ENCODE results near the gene GAB4.
A peak's percentile ranks its signal among the peaks of the same experiment; 100 is the strongest.

The GAB4 gene

DNA sequence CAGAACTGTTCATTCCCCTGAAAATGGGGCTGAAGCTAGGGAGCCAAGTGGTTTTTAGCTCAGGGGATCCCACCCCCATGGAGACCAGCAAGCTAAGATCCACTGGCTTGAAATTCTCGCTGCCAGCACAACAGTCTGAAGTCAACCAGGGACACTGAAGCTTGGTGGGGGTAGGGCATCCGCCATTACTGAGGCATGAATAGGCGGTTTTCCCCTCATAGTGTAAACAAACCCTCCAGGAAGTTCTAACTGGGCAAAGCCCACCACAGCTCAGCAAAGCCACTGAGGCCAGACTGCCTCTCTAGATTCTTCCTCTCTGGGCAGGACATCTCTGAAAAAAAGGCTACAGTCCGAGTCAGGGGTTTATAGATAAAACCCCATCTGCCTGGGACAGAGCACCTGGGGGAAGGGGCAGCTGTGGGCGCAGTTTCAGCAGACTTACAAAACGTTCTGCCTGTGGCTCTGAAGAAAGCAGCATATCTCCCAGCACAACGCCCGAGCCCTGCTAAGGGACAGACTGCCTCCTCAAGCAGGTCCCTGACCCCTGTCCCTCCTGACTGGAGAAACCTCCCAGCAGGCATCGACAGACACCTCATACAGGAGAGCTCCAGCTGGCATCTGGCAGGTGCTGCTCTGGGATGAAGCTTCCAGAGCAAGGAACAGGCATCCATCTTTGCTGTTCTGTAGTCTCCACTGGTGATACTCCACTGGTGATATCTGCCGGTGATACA is 32.7 kb downstream of the GAB4 start:
- no peak for DNase-seq

DNA sequence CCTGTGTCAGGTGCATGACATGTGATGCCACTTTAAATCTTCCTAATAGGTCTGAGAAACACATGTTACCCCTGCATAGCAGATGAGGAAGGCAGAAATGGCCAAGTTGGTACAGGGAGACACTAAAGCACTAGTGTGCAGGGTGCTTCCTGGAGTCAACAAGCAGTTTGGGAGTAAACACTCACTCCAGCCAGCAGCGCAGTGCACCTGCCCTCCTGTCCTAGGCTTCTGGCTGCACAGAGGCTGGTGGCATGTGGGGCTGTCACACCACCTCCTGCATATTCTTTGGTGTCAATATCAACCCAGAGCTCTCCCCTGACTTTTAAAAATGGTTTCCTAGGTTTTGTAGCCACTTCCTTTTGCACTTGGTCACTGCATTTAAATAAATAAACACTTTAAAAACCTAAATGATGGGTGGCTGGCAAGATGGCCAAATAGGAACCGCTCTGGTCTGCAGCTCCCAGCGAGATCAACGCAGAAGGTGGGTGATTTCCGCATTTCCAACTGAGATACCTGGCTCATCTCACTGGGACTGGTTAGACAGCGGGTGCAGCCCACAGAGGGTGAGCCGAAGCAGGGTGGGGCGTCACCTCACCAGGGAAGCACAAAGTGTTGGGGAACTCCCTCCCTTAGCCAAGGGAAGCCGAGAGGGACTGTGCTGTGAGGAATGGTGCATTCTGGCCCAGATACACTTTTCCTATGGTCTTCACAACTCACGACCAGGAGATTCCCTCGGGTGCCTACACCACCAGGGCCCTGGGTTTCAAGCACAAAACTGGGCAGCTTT is 33.5 kb downstream of the GAB4 start:
- no peak for DNase-seq

DNA sequence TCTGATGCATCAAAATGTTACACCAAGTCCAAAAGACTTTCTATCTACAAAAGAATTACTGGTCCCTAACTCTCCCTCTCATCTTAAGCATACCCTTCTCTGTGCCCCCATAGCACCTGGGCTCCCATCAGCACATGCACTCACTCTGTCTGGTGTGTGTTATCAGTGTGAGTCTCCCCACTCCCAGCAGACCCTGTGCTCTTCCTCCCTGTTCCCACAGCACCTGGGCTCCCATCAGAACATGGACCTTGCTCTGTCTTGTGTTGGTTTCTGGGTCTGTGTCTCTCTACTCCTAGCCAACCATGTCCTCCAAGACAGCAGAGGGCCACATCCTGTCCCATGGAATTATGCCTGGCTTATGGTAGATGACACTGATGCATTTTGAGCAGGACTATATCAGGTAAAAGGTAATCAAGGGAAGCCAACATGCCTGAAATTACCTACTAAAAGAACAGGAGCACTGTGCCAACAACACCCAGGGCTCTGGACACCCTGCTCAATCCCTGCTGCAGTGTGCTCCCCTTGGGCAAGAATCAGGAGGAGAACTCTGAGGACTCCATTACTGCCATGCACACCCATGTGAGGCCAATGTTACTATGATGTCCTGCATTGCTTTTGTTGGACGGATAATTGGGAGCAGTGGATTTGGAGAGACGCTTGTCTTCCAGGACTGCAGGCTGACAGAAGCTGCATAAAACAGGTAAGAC is 34.3 kb downstream of the GAB4 start:
- no peak for DNase-seq

DNA sequence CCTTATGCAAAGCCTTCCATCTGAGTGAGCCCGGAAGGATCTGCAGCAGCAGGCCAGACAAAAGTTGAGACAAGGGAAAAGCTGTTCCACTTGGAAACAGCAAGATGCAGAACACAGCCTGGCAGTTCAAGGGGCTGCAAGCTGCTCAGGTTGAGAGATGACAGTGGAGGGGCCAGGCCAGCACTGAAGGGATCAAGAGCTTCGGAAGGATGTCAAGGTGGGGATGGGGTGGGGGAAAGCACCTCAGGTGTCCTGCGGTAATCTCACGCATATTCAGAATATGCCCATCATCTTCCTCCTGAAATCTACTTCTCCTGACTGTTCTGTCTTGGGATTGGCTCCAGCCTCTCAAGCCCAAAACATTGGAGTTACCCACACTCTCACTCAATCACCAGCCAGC is 35.7 kb downstream of the GAB4 start:
- DNase-seq = no peak

DNA sequence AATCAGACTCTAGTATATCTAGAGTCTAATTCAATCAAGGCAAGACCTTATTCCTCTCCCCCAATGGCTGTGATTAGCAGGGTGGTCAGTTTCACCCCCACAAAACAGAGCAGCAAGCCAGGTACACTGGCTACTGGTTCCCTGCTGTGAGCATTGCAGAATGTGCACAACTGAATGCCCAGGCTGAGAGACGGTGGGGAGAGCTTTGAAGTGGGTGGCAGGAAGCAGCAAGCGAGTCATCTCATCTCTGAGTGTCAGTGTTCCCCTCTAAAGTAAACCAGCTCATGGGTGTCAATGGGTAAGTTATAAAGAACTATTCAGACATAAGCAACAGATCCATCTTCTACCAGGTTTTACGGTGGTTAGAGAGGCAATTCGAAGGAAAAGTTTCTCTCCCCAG is 37.6 kb downstream of the GAB4 start:
- DNase-seq = no peak

DNA sequence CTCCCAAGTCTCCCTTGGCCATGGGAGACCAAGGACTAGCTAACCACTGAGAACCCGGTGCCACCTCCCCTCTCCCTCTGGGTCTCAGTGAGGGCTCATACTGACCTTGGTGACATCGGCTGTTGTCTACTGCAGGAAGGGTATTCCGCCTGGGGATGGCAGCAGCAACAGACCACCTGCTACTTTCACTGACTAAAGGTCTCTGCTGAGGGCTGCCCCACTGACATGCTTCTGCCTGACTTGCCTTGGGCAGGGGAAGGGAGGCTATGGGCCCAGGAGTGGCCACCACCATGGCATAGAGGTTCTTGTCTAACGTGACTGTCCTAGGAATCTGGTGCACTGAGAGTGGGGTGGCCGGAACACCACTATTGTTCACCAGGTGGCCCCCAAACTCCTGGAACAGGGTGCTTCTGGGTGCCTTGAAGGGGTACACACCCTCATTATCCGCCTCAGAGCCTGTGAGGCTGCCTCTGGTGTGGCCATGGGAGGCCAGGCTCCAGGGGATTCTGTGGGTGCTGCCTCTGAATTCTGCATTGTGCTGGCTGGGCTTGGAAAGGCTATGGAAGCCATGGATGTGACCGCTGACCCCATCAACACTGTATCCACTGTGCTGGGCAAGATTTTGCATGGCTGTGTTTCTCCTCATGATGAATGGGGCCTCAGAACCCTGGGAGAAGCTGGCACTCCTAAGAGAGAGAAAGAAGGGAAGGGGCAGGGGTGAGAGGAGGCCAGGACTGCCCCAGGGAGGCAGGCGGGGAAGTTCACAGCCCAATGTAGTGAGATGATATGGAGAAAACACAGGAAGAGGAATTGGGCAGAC is 38.3 kb downstream of the GAB4 start:
- DNase-seq = no peak

DNA sequence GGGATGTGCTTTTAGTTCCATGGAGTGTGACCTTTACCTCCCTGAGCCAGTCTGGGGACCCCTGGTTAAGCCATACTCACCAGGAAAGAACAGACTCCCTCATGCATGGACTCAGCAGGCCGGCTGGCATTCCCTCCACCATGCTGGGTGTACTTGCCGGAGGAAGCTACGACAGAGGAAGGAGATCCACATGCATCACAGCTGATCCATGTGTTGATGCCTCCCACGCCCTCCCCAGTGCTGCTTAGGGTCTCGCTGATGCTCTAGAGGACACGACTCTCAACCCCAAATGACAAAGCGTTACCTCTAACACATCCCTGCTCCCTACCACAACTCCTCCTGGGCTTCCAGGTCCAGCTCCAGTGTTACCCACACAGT is 39.8 kb downstream of the GAB4 start:
- DNase-seq = no peak

DNA sequence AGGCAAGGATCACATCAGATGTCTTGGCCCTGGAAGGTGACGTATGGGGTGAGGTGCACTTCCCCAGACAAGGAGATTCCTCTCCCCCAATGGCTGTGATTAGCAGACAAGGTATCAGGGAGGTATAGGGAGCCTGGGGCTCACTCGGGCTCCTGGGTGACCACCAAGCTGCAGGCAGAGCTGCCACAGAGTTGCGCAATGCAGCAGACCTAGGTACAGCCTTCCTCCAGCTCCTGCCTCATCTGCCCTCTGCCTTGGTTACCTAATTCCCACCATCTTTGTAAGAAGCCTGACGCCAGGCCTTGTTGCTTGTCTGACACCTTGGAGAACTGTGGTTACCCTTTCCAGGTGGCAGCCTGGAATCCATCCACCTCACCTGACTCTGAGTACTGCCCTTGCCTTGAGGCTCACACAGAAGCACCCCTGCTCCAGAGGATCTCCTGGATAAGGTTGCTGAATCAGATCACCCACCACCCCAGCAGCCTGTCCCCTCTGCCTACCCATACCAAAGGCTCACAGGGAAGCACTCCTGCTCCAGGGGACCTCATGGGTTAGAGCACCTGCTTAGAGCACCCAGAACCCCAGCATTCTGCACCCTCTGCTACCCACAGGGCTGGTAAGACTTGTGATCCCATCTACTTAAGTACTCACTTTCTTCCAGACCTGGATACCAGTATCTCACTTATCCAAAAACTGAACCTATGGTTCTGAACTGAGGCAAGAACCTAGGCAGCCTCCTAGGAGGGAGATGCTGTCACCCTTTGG is 40.4 kb downstream of the GAB4 start:
- no peak for DNase-seq

DNA sequence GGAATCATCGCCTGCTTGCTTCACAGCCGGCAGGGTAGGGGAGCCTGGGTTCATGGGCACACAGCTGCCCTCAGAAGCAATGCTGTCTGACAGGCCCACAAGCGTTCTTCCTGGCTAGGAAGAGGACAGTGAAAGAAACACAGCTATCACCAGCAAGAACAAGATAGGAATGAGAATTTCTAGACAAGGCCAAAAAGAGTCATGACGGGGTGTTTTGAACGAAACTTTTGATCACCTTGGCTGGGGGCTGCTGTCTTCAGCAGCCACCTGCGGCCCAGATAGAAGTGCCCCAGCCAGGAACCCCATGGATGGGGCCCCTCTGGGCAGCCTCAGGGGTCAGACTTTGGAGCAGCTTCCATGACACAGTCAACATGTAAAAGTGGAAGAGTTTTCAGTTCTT is 41.8 kb downstream of the GAB4 start:
- DNase-seq = no peak

DNA sequence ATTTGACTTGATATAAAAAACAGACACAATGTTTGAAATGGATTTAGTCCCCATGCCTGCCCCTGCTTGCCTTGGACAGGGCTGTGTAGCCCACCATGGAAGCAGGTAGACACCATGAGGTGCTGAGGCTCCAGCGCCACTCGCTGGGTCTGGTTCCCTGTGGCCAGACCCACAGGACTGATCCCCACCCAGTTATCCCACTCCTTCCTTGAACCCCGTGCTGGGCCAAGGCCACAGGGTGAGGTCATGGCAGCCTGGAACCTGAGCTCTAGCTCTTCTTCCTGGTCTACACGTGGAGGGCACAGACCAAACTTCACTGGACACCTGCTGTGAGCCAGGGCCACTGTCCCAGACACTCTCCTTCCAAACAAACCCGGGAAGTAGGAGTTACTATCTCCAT is 42.5 kb downstream of the GAB4 start:
- no peak for DNase-seq

DNA sequence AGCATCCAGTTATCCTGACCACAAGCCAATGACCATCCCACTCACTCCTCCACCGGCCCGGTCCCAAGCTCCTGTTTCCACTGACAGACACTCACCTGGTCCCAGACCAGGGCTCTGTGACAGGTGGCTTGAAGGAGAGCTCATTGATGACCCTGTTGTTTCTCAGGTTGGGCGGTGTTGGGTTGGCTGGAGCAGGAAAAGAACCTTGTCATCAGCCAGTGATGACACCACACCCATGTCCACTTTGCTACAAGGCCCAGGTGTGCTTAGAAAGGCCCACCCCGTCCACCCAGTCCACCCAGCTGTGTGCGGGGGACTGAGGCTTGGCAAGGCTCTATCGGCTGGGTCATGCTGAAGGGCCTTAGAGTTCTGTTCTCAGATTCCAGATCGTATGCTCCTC is 42.9 kb downstream of the GAB4 start:
- DNase-seq = no peak

DNA sequence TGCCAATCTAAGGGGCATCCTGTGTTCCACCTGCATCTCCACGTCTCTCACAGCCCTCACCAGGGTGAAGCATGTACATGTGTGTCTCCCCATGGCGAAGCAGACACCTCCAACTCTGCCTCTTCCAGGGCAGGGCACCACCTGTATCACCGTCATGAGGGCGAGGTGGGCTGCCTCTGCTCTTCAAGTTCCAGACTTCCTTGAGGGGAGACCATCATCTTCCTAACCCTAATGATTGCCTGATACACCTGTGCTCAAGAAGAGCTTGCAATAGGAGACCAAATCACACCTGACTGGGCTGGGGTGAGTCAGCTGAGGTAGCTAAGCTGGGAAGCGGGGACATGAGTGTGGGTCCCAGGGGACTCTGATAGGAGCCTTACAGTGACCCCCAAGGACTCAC is 43.7 kb downstream of the GAB4 start:
- no peak for DNase-seq

DNA sequence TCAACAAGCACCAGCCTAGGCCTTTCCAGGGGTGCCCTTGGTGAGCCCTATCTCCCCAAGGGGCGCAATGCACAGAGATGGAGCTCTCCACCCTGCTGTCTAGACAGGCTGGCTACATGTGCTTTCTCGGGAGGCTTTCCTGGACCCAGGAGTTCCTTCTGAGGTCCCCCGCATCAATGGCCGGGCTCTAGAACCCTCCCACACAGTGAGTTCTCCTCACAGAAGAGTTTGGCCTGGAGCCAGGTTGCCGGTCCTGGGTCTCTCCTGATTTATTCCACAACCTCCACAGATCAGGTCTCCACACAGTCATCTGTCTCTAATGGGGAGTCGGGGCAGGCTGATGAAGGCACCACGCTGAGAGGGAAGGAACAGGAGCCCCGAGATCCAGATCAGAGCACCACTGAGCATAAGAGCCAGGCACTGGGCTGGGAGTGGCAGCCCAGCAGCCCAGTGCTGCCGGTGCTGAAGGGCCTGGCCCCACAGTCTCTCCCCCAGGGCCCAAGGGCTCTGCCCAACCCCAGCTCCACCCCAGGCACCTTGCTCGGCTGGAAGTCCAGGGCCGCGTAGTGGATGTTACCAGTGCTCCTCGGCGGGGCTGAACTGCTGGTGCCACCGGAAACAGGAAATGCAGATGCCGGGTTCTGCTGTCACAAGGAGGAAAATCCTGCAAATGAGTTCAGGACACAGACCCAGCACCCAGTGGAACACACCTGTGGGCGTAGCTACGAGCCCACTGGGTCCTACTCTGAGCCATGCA is 44.7 kb downstream of the GAB4 start:
- no peak for DNase-seq

DNA sequence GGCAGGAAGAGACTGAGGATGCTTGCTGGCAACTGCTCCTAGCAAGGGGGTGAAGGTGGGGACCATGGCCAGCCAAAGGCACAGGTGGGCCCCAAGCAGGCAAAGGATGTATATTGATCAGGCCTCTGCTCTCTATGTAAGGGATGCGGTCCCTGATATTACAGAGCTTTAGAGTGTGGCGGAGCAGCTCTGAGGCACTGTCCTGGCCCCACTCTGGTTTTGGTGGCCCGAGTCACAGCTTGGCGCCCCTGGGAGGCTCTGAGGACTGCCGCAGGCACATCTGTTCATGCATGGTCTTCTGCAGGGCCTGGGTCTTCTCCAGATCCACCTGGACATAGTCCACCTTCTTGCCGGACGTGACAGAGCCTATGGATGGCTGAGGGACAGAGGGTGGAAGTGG is 45.5 kb downstream of the GAB4 start:
- DNase-seq = no peak

DNA sequence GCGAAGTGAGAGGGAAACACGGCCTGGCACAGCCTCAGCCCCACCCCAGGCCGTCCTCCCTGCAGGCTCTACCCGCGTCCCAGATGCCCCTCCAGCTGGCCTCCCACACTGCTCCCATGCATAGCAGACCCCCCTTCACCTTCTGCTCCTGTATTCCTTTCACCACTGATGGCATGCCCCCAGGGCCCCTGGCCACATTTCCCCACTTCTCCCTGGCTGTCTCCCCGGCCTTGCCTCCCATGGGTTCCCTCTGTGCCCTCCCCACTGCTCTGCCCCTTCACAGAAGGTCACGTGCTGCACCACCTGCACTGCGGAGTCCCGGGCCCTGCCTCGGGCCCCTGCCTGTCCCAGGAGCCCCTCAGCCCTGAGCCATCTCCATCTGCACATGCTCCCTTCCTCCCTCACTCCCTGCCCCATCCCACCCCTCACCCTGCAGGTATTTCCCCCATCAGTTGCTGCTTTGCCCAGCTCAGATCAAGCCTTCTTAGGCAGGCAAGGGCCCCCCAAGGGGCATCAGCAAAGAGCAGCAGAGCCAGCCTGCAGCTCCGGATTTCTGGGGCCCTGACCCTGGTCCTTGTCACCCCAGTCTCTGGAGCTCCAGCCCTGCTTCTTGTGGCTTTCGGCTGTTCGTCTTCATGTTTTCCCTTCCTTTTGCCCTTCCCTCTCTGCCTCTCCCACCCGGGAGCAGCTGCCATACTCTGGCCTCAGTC is 46.4 kb downstream of the GAB4 start:
- DNase-seq = peak; percentile 60

DNA sequence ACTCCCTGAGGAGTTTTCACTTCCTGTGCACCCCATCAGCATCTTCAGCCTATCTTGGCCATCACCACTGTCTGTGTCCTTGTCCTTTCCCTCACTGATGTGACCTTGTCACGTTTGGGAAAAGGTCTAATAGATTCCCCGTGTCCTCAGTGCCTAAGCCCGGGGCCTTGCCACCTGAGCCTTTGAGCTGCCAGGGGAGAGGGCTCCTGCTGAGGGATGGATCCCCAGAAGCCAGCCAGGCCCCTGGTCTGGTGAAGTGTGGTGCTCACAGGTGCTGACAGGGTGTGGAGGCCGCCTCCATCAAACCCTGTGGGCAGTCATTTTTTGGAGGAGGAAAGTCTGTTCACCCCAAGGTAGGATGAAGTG is 47.2 kb downstream of the GAB4 start:
- DNase-seq = no peak

DNA sequence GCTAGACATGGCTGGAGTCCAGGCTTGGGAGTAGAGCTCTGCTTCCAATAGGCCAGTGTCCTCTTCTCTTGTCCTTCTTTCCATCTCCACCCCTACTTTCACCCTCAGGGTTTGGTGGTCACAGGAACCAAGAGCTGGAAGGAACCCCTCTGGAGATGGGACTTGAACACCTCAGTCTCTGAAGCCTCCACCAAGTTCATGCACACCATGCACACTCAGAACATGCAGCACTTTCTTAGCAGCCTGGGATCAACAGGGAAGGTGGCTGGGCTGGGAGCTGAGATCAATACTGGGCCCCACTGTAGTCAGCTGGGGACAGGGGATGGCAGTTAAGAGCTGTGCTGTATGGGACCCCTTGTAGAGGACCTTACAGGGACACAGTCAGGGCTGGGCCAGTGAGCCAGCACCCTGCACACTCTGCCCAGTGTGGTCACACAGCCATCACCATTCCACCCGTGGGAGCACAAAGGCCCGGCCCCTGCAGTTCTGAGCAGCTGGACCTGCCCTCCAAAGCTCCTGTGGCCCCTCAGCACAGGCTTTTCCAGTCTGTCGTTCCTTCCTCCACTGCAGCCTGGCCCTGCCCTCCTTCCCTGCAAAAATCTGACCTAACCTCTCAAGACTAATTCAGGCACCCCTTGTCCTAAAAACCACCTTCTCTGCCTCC is 47.7 kb downstream of the GAB4 start:
- no peak for DNase-seq

DNA sequence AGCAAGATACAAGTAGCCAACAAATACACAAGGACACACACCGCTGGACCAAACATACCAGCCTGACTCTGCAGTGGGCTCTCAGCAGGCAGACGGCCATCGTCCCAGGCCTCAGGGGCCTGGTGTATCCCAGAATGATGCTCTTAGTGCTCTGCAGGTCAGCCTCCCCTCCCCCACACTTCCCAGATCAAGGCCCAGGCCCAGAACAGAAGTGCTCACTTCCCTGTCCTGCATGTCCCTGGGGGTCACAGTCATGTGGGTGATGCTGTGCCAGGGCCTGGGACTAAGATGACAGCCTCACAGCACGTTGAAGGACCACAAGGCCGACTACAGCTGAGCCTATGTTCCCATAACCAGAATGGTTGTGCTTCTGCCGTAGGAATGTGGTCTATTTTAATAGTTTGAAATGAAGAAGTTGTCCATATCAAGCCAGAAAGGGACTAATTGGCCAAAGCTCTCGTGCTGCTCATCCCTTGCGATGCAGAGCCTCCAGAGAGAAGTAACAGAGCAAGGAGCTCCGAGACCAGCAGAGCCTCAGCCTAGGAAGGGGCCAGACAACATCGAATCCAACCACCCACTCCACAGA is 48.6 kb downstream of the GAB4 start:
- no peak for DNase-seq

DNA sequence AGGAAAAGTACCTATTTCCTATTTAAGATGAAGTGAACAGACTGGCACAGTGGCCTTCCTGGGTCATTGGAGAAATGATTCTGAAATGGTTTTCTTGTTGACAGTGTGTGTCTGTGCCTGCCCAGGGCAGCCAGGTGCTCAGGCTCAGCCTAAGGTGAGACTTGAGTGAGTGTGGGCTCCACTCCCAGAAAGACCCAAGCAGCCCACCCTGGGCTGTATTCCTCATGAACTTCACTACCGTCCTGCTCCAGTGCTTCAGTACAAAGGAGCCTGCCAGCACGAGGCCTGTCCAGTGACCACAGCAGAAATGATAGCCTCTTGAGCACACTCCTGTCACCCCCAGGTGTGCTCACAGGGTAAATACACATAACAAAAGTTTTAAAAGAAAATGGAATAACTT is 49.5 kb downstream of the GAB4 start:
- DNase-seq = no peak

DNA sequence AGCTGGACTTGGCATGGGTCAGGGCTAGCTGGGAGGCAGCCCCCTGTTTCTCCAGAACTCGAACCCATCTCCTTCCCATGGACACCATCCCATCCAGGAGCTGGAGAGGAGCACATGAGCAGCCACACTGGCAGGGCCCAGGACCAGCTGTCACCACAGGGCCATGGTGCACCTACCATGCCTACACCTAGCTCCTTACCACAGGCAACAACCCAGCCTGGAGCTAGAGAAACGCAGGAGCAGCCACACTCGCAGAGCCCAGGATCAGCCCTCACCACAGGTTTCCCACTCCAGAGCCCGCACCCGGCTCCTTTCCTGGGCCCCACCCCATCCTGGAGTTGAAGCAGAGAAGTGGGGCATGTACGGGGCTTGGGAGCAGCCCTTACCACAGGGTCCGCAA is 50.2 kb downstream of the GAB4 start:
- no peak for DNase-seq

All from NCI-H2171 (cell line).